DOHH2 (cell line): ENCODE data around the gene LDLRAD1.
A peak's percentile ranks its signal among the peaks of the same experiment; 100 is the strongest.
"Not testable (repeated sequence)": the region's sequence is repeated elsewhere in the genome, so short reads cannot be mapped to it uniquely, and the experiment has no call there.

Experiments
- H3F3A ChIP-seq: fragments of 200-600 bp; sonication (generic), shearing (Covaris generic); 2 replicates; pipeline ENCODE4 v1.6.0; 2016; ENCODE audit warnings: antibody characterized with exemption, mild to moderate bottlenecking; ENCODE audit not compliant: control insufficient read depth, insufficient read depth
- H3K27ac ChIP-seq: fragments of 200-600 bp; sonication (generic); 2 replicates; pipeline ENCODE4 v1.5.1; 2014; ENCODE audit warnings: low read depth, mild to moderate bottlenecking, low read length, moderate library complexity
- H3K27me3 ChIP-seq: fragments of 200-600 bp; sonication (generic); 2 replicates; pipeline ENCODE4 v1.6.1; 2014; ENCODE audit warnings: mild to moderate bottlenecking, low read length, mixed read lengths; ENCODE audit not compliant: control insufficient read depth
- H3K36me3 ChIP-seq: fragments of 200-600 bp; sonication (generic); 2 replicates; pipeline ENCODE4 v1.6.1; 2014; ENCODE audit warnings: mild to moderate bottlenecking, low read length, moderate library complexity, mixed read lengths; ENCODE audit not compliant: control insufficient read depth
- H3K4me1 ChIP-seq: fragments of 200-600 bp; sonication (generic); 2 replicates; pipeline ENCODE4 v1.6.1; 2014; ENCODE audit warnings: mild to moderate bottlenecking, low read length, mixed read lengths; ENCODE audit not compliant: control insufficient read depth
- H3K4me2 ChIP-seq: fragments of 200-600 bp; sonication (generic); 2 replicates; pipeline ENCODE4 v1.6.0; 2014; ENCODE audit warnings: mild to moderate bottlenecking, low read length, moderate library complexity
- H3K4me3 ChIP-seq: fragments of 200-600 bp; sonication (generic); 2 replicates; pipeline ENCODE4 v1.5.1; 2014; ENCODE audit warnings: mild to moderate bottlenecking, low read length, mixed read lengths
- H3K79me2 ChIP-seq: fragments of 200-600 bp; sonication (generic); 2 replicates; pipeline ENCODE4 v1.6.1; 2014; ENCODE audit warnings: mild to moderate bottlenecking, low read length, mixed read lengths; ENCODE audit not compliant: control insufficient read depth
- H3K9me2 ChIP-seq: fragments of 200-600 bp; sonication (generic); replicated peaks from 2 replicates; pipeline ENCODE4 v1.6.1; 2014; ENCODE audit warnings: mild to moderate bottlenecking, low read length, mixed read lengths; ENCODE audit not compliant: control insufficient read depth
- H3K9me3 ChIP-seq: fragments of 200-600 bp; sonication (generic); 2 replicates; pipeline ENCODE4 v1.6.1; 2014; ENCODE audit warnings: antibody characterized with exemption, low read length, mixed read lengths; ENCODE audit not compliant: control insufficient read depth, insufficient read depth
- H4K20me1 ChIP-seq: fragments of 200-600 bp; sonication (generic); 2 replicates; pipeline ENCODE4 v1.6.0; 2014; ENCODE audit warnings: low read depth, mild to moderate bottlenecking, antibody characterized with exemption, low read length, moderate library complexity; ENCODE audit not compliant: control insufficient read depth, insufficient read depth
- CTCF ChIP-seq: fragments of 200-600 bp; sonication (generic); IDR thresholded peaks from one replicate; pipeline ENCODE4 v1.5.1; 2014; ENCODE audit warnings: antibody characterized with exemption, mild to moderate bottlenecking, low read depth, low read length; ENCODE audit not compliant: poor library complexity, severe bottlenecking
- EZH2phosphoT487 ChIP-seq: fragments of 200-600 bp; sonication (generic); IDR thresholded peaks from 2 replicates; pipeline ENCODE4 v1.6.1; 2017; ENCODE audit warnings: borderline replicate concordance, mild to moderate bottlenecking, antibody characterized with exemption, low read length, moderate library complexity, mixed read lengths

Gene LDLRAD1

GRCh38 chr1:54051933-54052430 lies 34.0 kb upstream of the LDLRAD1 start:
- Histone ChIP-seq H3K79me2 (peaks cover 73% of the 10 kb centered on the region), H3K27me3 (no peaks in the 10 kb centered on the region), H4K20me1 (no peaks in the 10 kb centered on the region), H3K9me2 (no peaks in the 10 kb centered on the region), H3K4me3 (peak overlapping the region; percentile 99), H3K4me1 (peaks cover 19% of the 10 kb centered on the region), H3K27ac (peak overlapping the region; percentile 64), H3K4me2 (peak overlapping the region; percentile 77), H3K36me3 (peaks cover 7% of the 10 kb centered on the region), H3F3A (no peaks in the 10 kb centered on the region), H3K9me3 (no peaks in the 10 kb centered on the region)
- TF ChIP-seq EZH2phosphoT487: no peak
- no peak for TF ChIP-seq CTCF

GRCh38 chr1:54050435-54050834 lies 32.4 kb upstream of the LDLRAD1 start:
- not testable (repeated sequence) for H3K27ac ChIP-seq, H3K9me2 ChIP-seq, H3F3A ChIP-seq, H3K27me3 ChIP-seq, H4K20me1 ChIP-seq, H3K4me3 ChIP-seq, H3K9me3 ChIP-seq, H3K4me2 ChIP-seq
- peaks cover 19% of the 10 kb centered on the region for H3K4me1 ChIP-seq
- peaks cover 78% of the 10 kb centered on the region for H3K79me2 ChIP-seq
- H3K36me3 ChIP-seq: peaks cover 15% of the 10 kb centered on the region

- no peaks in the 10 kb centered on the region for H3F3A ChIP-seq
- H3K4me3 ChIP-seq: no peak overlapping the region
- H3K4me1 ChIP-seq: peaks cover 8% of the 10 kb centered on the region
- no peaks in the 10 kb centered on the region for H4K20me1 ChIP-seq
- no peaks in the 10 kb centered on the region for H3K9me3 ChIP-seq
- H3K79me2 ChIP-seq: peaks cover 59% of the 10 kb centered on the region
- no peaks in the 10 kb centered on the region for H3K9me2 ChIP-seq
- H3K36me3 ChIP-seq: peaks cover 25% of the 10 kb centered on the region
- TF ChIP-seq EZH2phosphoT487: no peak
- no peak for TF ChIP-seq CTCF
- no peaks in the 10 kb centered on the region for H3K27me3 ChIP-seq
- no peak overlapping the region for H3K4me2 ChIP-seq
- no peak overlapping the region for H3K27ac ChIP-seq
These were observed 29.7 kb upstream of the LDLRAD1 start for GRCh38 chr1:54047384-54048305.

GRCh38 chr1:54046671-54047383 lies 28.8 kb upstream of the LDLRAD1 start:
- H3K4me1 ChIP-seq: peaks cover 8% of the 10 kb centered on the region
- H3K79me2 ChIP-seq: peaks cover 50% of the 10 kb centered on the region
- H3K27me3 ChIP-seq: no peaks in the 10 kb centered on the region
- no peak overlapping the region for H3K27ac ChIP-seq
- TF ChIP-seq EZH2phosphoT487: no peak
- TF ChIP-seq CTCF: no peak
- no peaks in the 10 kb centered on the region for H4K20me1 ChIP-seq
- H3K9me2 ChIP-seq: no peaks in the 10 kb centered on the region
- H3K9me3 ChIP-seq: no peaks in the 10 kb centered on the region
- peaks cover 29% of the 10 kb centered on the region for H3K36me3 ChIP-seq
- H3K4me3 ChIP-seq: no peak overlapping the region
- no peak overlapping the region for H3K4me2 ChIP-seq
- H3F3A ChIP-seq: no peaks in the 10 kb centered on the region
